GM12864 (cell line): Measurements from ENCODE around the gene PDE2A.
A peak's percentile ranks its signal among the peaks of the same experiment; 100 is the strongest.

Source experiments
- DNase-seq: peaks from one replicate; pipeline ENCODE4 v3.0.0-alpha.2; 2011; ENCODE audit warnings: low read depth
- H3K4me3 ChIP-seq: 2 replicates; pipeline ENCODE4 v1.5.1; 2011; ENCODE audit warnings: mild to moderate bottlenecking, low read depth, low read length, control low read depth
- TF ChIP-seq, protein P1 (sequence below): IDR thresholded peaks from 2 replicates; pipeline ENCODE4 v1.5.1; 2011; ENCODE audit warnings: low read depth, mild to moderate bottlenecking, moderate library complexity, low read length, control low read depth, inconsistent platforms; ENCODE audit errors: missing control alignments

The PDE2A gene

DNA sequence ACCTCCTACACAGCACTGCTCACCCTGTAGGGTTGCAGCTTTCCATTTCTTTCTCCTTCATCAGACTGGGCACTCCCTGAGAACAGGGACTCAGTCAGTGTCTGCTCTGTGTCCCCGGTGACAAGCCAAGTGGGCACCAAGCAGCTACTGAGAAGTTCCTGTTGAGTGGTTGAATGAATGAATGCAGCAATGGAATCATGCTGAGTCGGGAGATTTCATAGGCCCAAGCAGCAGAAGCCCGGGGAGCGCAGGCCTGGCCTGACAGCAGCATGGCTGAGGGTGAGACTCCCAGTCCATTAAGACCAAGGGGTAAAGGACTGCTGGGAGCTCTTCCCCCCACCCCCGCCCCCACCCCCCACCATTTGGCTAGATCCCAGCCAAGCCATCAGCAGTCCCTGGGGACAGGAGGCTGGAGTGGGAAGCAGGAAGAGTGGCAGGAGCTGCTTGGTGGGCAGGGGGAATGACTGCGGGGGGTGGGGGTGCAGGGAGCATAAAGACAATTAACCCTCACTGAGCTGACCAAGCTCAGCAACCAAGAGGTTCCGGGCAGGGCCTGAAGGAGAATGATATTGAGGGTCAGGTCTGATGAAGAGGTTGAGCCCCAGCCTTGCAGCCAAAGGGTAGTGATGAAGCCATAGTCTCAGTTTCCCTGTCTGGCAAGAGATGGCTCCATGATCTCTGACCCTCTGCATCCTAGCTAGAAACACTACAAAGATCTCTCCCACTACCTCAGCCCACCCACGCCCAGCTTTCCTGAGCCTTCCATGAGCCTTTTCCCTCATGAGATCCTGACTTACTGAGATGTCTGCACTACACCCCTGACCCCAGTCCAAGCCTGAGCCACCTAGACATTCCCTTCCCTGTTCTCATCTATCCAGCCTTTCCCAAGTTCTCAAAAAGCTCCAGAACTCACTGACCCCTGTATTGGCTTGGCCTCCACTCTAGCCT is 2.8 kb downstream of the PDE2A start:
- TF ChIP-seq, protein P1, sequence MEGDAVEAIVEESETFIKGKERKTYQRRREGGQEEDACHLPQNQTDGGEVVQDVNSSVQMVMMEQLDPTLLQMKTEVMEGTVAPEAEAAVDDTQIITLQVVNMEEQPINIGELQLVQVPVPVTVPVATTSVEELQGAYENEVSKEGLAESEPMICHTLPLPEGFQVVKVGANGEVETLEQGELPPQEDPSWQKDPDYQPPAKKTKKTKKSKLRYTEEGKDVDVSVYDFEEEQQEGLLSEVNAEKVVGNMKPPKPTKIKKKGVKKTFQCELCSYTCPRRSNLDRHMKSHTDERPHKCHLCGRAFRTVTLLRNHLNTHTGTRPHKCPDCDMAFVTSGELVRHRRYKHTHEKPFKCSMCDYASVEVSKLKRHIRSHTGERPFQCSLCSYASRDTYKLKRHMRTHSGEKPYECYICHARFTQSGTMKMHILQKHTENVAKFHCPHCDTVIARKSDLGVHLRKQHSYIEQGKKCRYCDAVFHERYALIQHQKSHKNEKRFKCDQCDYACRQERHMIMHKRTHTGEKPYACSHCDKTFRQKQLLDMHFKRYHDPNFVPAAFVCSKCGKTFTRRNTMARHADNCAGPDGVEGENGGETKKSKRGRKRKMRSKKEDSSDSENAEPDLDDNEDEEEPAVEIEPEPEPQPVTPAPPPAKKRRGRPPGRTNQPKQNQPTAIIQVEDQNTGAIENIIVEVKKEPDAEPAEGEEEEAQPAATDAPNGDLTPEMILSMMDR: no peak
- DNase-seq: no peak
- no peak overlapping the region for H3K4me3 ChIP-seq

DNA sequence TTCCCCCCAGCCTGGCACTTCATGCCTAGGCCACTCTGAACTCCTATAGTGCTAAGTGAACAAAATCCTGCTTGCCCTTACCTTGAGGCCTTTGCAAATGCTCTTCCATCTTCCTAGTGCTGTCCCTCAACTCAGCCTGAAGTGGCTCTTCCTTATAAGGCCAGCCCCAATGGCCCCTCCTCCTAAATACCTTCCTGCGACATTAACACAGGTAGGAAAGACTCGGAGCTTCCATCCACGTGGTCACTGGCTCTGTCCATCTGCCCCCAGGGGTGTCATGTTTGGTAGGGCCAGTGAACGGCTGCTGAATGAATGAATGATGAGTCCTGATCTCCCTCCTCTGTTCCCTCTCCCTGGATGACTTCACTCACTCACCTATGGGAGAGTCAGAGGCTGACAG is 4.2 kb downstream of the PDE2A start:
- DNase-seq: no peak
- TF ChIP-seq, protein P1: no peak
- no peak overlapping the region for H3K4me3 ChIP-seq

DNA sequence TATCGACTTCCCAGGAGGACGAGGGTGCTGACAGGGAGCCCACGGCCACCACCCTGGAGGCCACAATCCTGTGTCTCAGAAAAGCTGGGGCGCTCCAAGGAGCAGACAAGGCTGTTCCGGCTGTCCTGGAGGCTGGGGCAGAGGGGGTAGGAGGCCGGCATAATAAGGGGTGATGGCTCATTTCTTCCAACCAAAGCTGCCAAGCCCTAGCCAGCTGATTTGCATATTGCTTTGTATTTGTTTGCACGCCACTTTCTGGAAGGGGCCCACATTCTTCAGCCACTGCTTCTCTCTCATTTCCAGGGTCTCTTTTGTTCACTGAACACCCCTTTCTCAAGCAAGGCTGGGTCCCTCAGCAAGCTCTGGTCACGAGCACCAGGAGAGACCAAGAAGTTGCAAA is 4.7 kb downstream of the PDE2A start:
- H3K4me3 ChIP-seq: no peak overlapping the region
- TF ChIP-seq, protein P1: no peak
- DNase-seq: peak; percentile 15

DNA sequence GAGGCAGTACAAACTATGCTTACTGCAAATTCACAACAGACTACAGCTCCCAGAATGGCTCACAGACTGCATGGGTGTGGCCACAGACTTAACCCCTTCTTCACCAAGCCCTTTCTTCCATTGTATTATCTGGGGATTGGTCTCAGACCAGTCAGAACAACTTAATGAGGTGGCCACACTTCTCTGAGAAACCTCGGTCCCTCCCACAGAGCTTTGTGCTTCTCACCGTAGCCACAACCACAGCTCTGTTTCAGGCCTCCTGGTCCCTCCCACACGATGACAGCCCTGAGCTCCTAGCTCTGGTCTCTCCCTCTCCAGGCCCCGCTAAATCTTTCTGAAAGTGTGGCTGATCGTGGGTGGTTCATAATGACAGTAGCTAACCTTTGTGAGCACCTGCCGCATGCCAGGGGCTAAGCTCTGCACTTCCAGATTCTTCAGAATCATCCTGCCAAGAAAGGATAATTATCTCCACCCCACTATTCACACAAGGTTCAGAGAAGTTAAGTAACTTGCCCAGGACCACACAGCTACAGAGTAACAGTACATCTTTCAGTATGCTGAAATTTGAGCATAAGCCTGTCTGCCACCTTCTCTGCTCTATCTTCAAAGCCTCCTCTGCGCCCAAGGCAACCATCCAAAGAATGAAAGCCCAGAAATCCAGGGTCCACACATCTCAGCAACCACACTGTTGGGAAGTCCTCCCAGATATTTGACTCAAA is 5.4 kb downstream of the PDE2A start:
- no peak overlapping the region for H3K4me3 ChIP-seq
- TF ChIP-seq, protein P1: no peak
- peak; percentile 70 for DNase-seq

DNA sequence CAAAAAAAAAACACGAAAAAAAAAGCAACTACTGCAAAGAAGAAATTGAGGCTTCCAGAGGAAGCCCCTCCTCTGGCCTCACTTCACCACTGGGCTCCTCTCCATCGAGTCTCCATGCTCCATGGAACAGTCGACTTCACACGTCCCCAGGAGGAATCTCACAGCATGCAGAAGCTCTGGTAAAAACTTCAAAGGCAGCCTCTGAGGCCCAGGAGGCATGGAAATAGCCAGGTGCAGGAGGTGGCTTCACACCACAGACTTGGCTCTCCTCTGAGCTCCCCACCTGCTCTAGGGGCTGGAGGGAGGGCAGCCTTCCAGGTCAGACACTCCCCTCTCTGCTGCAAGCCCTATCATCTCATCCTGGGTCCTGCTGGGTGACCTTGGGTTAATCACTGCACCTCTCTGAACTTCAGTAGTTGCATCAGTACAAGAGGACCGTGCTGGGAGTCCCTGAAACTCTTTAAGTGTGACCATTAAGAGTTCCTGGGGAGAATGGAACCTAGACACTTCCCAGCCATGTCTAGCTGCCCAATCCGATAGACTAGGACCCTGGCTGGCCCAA is 8.2 kb downstream of the PDE2A start:
- H3K4me3 ChIP-seq: no peak overlapping the region
- DNase-seq: no peak
- TF ChIP-seq, protein P1: no peak

DNA sequence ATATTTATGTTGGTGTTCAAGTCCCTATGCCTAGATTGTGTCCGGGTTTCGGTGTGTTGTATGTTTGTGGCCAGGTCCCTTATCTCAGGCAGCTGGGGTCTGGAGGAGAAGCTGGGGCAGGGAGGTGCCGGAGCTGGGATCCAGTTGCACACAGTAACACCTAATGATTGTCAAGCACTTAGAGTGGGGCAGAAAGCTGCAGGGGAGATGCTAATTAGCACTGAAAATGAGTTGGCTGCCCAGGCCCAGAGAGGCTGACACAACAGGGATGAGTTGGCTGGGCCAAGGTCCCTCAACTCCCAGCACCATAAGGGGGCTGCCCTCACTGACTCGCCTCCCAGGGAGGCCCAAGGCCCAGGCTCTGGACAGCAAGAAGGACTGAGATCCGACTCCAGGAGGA is 12.2 kb downstream of the PDE2A start:
- TF ChIP-seq, protein P1: no peak
- H3K4me3 ChIP-seq: no peak overlapping the region
- DNase-seq: no peak
